Activated CD4-positive, alpha-beta T cell treated with anti-CD3 and anti-CD28 coated beads, Interleukin-2, amount 50 U/mL, for 4 hours (primary cell): ENCODE results near the gene FEM1C.

Source experiments
- DNase-seq, 2 experiments: peaks; one replicate each; pipeline ENCODE4 v3.0.0-alpha.2; 2020

FEM1C gene

GRCh38 chr5:115544436-115545350, at the start of gene FEM1C:
Gene FEM1C, minus strand, starts transcription at chr5:115544775. Its CDS starts 1,282 bp downstream, at chr5:115543493.
- peak; percentile 97 to 98 for DNase-seq

DNA sequence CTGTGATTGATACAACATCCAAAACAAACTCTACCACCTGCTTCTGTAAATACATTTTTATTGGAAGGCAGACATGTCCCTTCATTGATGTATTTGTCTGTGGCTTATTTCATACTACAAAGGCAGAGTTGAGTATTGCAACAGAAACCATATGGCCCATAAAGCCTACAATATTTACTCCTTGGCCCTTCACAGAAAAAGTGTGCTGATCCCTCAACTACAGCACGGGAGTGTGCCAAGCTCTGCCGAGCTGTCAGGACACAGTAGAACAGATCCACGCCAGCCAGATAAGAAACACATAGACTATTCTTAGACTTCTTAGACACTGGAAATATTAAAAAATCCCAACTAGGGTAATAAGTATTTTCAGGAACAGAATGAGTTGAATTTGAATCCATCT, 44.5 kb upstream of the FEM1C start:
- DNase-seq: no peak

- DNase-seq: no peak
These were observed 44.1 kb upstream of the FEM1C start for GRCh38 chr5:115588640-115589039.

DNA sequence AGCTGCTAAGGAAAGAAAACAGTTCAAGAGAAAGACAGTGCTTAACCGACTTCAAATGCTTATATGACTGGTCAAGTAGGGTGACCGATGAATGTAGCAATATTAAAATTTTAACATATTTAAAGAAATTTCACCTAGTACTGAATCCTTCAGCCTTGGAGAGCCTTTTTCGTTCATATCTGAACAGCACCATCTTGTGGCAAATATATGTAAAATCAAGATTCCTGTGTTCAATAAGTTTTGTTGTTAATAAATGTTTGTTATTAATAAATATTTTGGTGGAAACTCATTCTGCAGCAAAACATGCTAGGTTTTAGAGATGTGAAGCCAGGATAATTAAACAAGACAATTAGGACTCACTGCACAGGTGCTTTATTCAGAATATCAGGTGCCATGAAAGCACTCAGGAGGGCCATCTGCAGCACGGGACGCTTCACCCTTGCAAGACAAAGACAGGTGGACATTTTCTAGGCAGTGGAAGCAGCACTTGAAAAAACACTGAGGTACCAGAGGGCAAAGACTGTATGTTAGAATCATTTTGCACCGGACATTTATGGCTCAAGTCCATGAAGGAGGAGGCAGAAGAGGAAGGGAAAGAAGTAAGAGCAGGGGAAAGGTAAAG, 42.1 kb upstream of the FEM1C start:
- DNase-seq: no peak

DNA sequence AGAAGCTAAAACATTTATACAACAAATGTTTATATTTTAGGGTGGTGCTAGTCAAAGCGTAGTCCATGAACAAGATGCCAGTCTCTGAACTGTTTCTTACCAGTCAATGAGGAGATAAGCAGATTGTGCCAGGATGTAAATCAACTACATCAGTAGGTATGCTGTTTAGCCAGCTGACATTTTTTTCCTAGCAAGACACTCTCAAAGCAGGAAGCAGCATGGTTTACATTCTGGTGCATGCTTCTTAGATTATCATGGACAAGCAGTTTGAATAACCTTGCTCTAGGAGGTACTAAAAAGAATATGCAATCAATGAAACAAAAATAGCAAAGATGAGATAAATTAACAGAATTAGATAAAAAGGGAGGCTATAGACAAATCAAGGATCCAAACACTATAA, 40.7 kb upstream of the FEM1C start:
- DNase-seq: no peak

GRCh38 chr5:115584501-115584900, 39.9 kb upstream of the FEM1C start:
- DNase-seq: no peak

GRCh38 chr5:115583474-115583873, 38.9 kb upstream of the FEM1C start:
- DNase-seq: no peak

GRCh38 chr5:115580941-115581340, 36.4 kb upstream of the FEM1C start:
- no peak for DNase-seq

DNA sequence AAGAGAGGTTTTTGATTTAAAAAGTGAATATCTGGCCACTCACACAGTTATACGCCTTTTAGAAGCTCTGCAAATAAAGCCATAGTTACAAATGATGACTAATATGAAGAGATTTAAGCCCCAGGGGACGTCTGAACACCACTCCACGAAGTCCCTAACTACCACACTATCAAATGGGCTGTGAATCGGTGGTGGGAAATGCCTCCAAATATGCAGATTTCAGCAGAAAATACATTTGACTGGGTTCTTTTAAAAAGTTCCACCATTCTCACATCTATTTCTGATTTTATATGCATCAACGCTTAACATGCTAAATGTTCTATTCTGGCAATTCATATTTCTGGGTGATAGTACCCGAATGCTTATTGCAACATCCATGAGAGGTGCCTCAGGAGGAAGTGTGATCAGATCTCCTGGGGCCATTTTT, 35.2 kb upstream of the FEM1C start:
- DNase-seq: no peak

- DNase-seq: no peak
These were observed 34.6 kb upstream of the FEM1C start for GRCh38 chr5:115579216-115579615.

- no peak for DNase-seq
These were observed 34.1 kb upstream of the FEM1C start for GRCh38 chr5:115578657-115579056.

DNA sequence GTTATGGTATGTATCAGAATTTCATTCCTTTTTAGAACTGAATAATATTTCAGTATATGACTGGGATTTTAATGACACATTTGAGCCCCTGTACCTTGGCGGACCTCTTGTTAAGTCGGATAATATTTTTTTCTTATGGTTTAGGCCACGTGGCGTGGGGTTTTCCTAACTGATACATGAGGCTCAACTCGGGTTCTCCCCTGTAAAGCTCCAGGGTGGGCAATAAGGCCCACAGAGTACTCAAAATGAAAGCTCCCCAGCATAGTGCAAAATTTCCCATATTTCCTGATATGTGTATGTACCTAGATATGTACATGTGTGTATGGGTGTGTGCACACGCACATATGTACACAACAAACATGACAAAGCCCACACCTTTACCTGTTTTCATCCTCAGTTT, 33.2 kb upstream of the FEM1C start:
- no peak for DNase-seq

- DNase-seq: no peak
These were observed 32.8 kb upstream of the FEM1C start for GRCh38 chr5:115577329-115577728.

GRCh38 chr5:115575167-115576070, 30.8 kb upstream of the FEM1C start:
- DNase-seq: no peak

- no peak for DNase-seq
These were observed 28.6 kb upstream of the FEM1C start for GRCh38 chr5:115573133-115573532.

DNA sequence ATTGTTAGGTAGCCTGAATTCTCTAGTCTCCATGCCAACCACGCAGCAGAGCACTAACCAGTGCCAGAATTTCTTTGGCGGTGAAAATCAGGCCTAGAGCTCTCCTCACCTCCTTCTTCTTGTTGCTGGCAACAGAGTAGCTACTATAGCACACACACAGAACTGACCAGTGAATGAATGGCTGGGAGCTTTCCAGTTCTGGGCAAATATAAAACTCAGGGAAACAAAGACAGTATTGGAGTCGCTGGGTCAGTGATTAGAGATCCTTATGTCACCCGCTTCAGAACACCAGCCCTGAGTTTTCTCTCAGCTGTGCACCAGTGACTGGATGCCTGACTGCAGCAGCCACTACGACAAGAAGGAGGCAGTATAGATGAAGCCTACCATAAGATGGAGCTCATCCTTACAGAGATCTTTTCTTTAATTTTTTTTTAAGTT, 26.9 kb upstream of the FEM1C start:
- DNase-seq: no peak

DNA sequence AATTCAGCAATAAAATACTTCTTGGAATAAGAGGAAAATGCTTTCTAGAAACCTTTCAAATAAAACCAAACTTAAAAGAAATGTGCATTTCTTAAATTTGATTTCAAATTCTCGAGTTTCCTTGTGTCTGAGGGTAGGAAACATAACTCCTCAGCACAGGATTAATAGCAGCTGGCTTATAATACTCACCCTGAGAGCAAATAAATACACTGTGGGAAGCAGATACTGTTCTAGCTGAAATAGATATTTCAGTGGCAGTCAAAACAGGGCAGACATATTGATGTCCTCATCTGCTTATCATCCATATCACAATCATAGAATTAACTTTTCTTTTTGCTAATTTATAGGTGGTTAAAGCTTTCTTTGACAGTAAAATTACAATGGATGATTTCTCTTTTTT, 24.1 kb upstream of the FEM1C start:
- DNase-seq: no peak

GRCh38 chr5:115565233-115565632, 20.7 kb upstream of the FEM1C start:
- no peak for DNase-seq

DNA sequence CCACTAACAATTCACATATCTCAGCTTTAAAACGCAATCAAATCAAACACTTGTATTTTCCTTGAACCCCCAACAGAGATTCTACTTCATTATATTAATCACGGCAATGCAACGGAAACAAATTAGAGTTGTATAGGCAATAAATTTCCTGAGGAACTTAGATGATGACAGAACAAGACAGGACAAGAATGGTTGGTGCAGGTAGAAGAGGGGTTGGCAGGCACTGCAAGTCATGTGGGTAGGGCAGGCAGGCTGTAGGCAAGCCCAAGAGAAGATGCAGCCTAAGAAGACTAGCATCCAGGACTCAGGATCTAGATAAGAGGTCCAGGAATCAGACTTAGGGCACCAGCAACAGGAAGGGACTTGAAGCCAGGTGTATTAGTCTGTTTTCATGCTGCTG, 16.6 kb upstream of the FEM1C start:
- DNase-seq: no peak

DNA sequence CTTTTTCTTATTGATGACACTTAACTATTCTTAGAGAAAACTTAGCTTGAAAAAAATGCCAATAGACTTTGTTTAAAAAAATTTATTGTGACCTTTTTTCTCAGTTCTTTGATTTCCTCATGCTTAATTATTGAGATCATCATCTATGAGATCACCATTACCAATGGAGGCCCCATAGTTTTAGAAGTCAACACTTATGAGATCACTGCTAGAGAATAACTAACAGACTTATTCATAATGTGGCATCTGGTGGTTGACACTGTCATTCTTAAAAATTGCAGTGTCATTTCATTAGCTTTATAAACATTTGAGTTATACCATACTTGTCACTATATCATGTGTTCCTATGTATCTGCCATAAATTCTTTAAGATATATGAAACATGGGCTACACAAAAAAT, 14.9 kb upstream of the FEM1C start:
- DNase-seq: no peak

DNA sequence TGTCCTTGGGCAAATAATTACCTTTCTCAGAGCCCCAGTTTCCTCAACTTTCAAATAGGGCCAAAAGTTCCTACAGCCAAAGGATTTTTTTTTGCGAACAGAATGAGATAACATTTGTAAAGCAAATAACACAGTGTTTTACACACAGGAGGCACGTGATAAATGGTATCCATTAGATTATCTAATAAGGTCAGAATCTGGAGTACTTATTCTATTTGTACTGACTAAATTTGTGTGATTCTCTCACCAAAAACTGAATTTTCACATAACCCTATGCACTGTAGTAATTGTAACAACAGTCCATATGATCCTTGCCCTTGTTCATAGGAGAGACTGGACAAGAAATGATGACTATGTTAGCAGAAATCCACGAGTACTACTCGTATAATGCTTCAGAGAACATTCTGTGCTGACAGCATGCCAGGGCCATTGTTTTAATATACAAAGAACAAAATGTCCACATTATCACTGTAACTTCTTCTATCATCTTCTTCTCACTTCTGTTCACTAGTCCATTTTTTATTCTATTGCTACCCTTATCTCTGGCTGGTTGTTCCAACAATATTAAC, 13.9 kb upstream of the FEM1C start:
- no peak for DNase-seq

- no peak for DNase-seq
These were observed 13.3 kb upstream of the FEM1C start for GRCh38 chr5:115557667-115558387.
